ENCODE results near the gene AGAP1. TPM values are rescaled to one million over a fixed set of nuclear protein-coding genes. Genes with fewer than 3 reads are reported as not detected.

AGAP1 gene
- total RNA-seq, 1 experiment from 2014 or later: 25.8 TPM

DNA sequence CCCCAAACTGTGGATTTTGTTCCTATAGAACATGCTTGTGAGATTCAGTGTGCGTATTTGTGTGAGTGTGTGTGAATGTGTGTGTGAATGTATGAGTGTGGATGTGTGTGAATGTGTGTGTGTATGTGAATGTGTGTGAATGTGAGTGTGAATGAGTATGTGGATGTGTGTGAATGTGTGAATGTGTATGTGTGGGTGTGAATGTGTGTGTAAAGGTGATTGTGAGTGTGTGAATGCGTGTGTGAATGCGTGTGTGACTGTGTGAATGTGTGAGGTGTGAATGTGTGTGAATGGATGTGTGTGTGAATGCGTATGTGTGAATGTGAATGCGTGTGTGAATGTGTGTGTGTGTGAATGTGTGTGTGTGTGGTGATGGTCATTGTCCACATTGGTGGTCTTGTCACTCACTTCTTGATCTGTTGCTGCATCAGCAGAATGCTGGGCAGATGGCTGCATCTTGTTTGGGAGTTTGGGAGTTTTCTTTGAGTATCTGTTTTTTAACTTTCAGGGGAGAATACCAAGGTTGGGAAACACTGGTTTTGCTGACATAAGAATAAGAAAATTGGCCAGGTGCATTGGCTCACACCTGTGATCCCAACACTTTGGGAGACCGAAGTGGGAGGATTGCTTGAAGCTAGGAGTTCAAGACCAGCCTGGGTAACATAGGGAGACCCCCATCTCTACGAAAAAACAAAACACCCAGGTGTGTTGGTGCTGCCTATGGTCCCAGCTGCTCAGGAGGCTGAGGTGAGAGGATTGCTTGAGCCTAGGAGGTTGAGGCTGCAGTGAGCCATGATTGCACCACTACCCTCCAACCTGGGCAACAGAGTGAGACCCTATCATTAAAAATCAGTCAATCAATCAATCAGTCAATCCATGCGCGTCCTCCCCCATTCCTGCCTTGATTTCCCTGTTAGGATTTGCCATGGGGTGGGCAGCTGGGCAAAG lies 18.2 kb downstream of the AGAP1 start:
- peaks cover 10 to 22% (median 12%) of the 10 kb centered on the region in 3 experiments for H3K36me3 Mint-ChIP-seq (ENCODE audit: insufficient read depth in 1 of 3, low read depth in 3 of 3)
- H3K4me2 ChIP-seq (ENCODE audit: insufficient read depth, insufficient read length, low read length): no peak overlapping the region
- 100% methylated on average over 5 of the region's 9 CpGs for WGBS (ENCODE audit: extremely low coverage, insufficient read length, low lambda C conversion rate)

More for the DNA sequence above, 18.2 kb downstream of the AGAP1 start:
- no peak overlapping the region for H2BK12ac ChIP-seq (ENCODE audit: insufficient read length, low read depth, low read length)
- no peak for DNase-seq
- no peak overlapping the region for H2BK15ac ChIP-seq (ENCODE audit: low read depth, low read length)
- H3K79me1 ChIP-seq (ENCODE audit: insufficient read depth, low read depth, low read length, poor library complexity, severe bottlenecking): peaks cover 9% of the 10 kb centered on the region
- no peaks in the 10 kb centered on the region for H3K23me2 ChIP-seq (ENCODE audit: insufficient read length, low read depth, low read length, poor library complexity, severe bottlenecking)
- H3K79me2 ChIP-seq (ENCODE audit: insufficient read depth, low read length): peaks cover 16% of the 10 kb centered on the region; the same call in 1 of the 2 replicates
- Mint-ChIP-seq H3K27ac (no peak overlapping the region), H3K4me3 (no peak overlapping the region), H3K9me3 (peaks cover 12 to 14% of the 10 kb centered on the region in 2 experiments), H3K27me3 (ENCODE audit: low read depth) (no peaks in the 10 kb centered on the region), H3K4me1 (peaks cover 28 to 33% of the 10 kb centered on the region in 2 experiments)
- H3K9me3 ChIP-seq (ENCODE audit: control insufficient read depth, low read depth, low read length): no peaks in the 10 kb centered on the region
- H3K4me1 ChIP-seq (ENCODE audit: insufficient read depth, low read length): peaks cover 2% of the 10 kb centered on the region; the same call in 1 of the 2 replicates
- no peak overlapping the region for H2AFZ ChIP-seq (ENCODE audit: low read length)
- no peak overlapping the region for H4K91ac ChIP-seq (ENCODE audit: insufficient read length, low read depth, low read length)
- H3K27ac ChIP-seq (ENCODE audit: insufficient read length, low read depth, low read length): peak overlapping the region; percentile 14
- peaks cover 2% of the 10 kb centered on the region; the same call in 1 of the 2 replicates for H3K27me3 ChIP-seq (ENCODE audit: insufficient read depth, low read length)
- H3K18ac ChIP-seq (ENCODE audit: insufficient read length, low read depth, low read length): peak overlapping the region; percentile 65
- no peak overlapping the region for H3T11ph ChIP-seq (ENCODE audit: low read length)
- H3K4ac ChIP-seq (ENCODE audit: low read depth, low read length): no peak overlapping the region
- peaks cover 3% of the 10 kb centered on the region for H4K20me1 ChIP-seq (ENCODE audit: control insufficient read depth, insufficient read depth, insufficient read length)
- H3K56ac ChIP-seq (ENCODE audit: insufficient read length, low read depth, low read length): no peak overlapping the region
- no peak overlapping the region for H2BK20ac ChIP-seq (ENCODE audit: low read depth, low read length, poor library complexity, severe bottlenecking)
- peak overlapping the region; percentile 95 for H3K23ac ChIP-seq (ENCODE audit: insufficient read length, low read depth, low read length)
- 0 out of 2 replicates have a peak overlapping the region, but pooled peaks have one; percentile 1 for H3K14ac ChIP-seq (ENCODE audit: insufficient read depth, low read length)
- no peak overlapping the region for H2BK5ac ChIP-seq (ENCODE audit: insufficient read length, low read length)
- H3K9ac ChIP-seq (ENCODE audit: extremely low read depth, insufficient read length, low read length): no peak overlapping the region
- H4K8ac ChIP-seq (replicated peaks; ENCODE audit: insufficient read length, low read depth, low read length): peak overlapping the region; percentile 99
- no peak overlapping the region for H2BK120ac ChIP-seq (ENCODE audit: low read depth, low read length, poor library complexity, severe bottlenecking)
- TF ChIP-seq CTCF (conservative IDR thresholded peaks at IDR 0.05): no peak
- peak overlapping the region; percentile 86 for H4K5ac ChIP-seq (ENCODE audit: insufficient read length, low read depth, low read length)
- H2AK5ac ChIP-seq (ENCODE audit: insufficient read length, low read length): peak overlapping the region; percentile 65

Measured in H9 (cell line).